Left lung (tissue), 10 donors: ENCODE results near the gene KAT7. TPM values are rescaled to one million over a fixed set of nuclear protein-coding genes. Genes with fewer than 3 reads are reported as not detected.

Source experiments
- ATAC-seq: fragments of 200-7000 bp; cut with Tn5 transposase; one replicate; pipeline ENCODE4 v1.9.1; 2020; ENCODE audit warnings: moderate library complexity
- DNase-seq, 4 donors: peaks; one replicate each; pipeline ENCODE4 v3.0.0-alpha.2; 2013 to 2020
- H3K27ac ChIP-seq, 2 donors: fragments of 200-600 bp; sonication (generic) in 1 of 2; one replicate each; pipeline versions ENCODE4 v1.5.0 to v1.8.0; 2020 to 2021
- H3K27me3 ChIP-seq, 2 donors: fragments of 200-600 bp; sonication (generic) in 1 of 2; one replicate each; pipeline versions ENCODE4 v1.5.0 to v1.8.0; 2020 to 2021
- H3K36me3 ChIP-seq, 2 donors: fragments of 200-600 bp; sonication (generic) in 1 of 2; one replicate each; pipeline versions ENCODE4 v1.5.0 to v1.8.0; 2020 to 2021
- H3K4me1 ChIP-seq, 2 donors: fragments of 200-600 bp; one replicate each; pipeline ENCODE4 v1.8.0; 2021
- H3K4me3 ChIP-seq, 2 donors: fragments of 200-600 bp; sonication (generic) in 1 of 2; one replicate each; pipeline versions ENCODE4 v1.5.0 to v1.8.0; 2020 to 2021; ENCODE audit warnings: mild to moderate bottlenecking in 1 of 2
- H3K9me3 ChIP-seq, 2 donors: fragments of 200-600 bp; sonication (generic) in 1 of 2; one replicate each; pipeline versions ENCODE4 v1.5.0 to v1.8.0; 2020 to 2021
- intact Hi-C, 2 donors: fragments of 100-400 bp; cut with DNase I; formaldehyde crosslinking; loops; one replicate each; pipeline versions ENCODE4 v1.11.2 to v1.14.2; 2022
- polyA plus RNA-seq, 6 donors: library from polyadenylated mRNA; unstranded; fragments of 120-200 nt; gene quantifications; one replicate each; pipeline ENCODE4 v1.2.1, GENCODE V29; 2013; ENCODE audit not compliant: insufficient read length in 6 of 6
- total RNA-seq, 2 donors: library from RNA; stranded (reverse); fragmentation: NEBNext Ultra II Directional; extraction: Animal tissue kit (Norgen Biotek cat#: 25700); gene quantifications; one replicate each; pipeline ENCODE4 v1.2.1, GENCODE V29; 2021
- TF ChIP-seq, protein P1 (sequence below), 2 donors: fragments of 200-600 bp; sonication (generic) in 1 of 2; IDR thresholded peaks; one replicate each; pipeline versions ENCODE4 v1.5.0 to v1.8.0; 2021; ENCODE audit warnings: antibody characterized with exemption in 2 of 2
- donor health status: DM: no; HTN: yes; CAD: no.
- donor health status: DM: no; HTN: no; CAD: no.

KAT7 gene
- total and polyA plus RNA-seq, 8 donors: 44.1 to 56.7 (median 51.5) TPM

DNA sequence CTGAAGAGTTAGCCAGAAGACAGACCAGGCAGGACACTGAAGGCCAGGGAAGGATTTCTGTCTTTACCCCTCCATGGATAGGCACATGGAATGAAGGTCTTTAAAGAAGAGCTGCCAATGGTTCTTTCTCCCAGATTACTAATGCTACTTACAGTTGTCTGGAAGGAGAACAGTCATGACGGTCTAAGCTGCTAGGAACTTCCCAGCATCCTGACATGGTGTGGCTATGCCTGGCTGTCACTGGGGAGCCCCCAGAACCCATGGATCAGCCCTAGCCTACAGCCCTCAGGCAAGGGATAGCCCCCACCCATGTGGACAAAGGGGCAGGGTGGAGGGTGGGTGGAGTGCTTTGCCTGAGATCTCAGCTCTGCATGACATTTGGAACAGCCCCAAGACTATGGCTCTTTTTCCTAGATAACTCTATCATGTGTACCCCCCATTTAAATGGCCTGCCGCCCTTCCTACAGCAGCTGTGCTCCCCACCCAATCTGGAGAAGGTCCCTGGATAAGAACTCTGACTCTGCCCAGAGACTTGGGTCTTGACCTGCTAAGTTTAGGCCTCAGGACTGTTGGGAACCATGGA lies 9.2 kb upstream of the KAT7 start:
- Histone ChIP-seq H3K36me3 (no peaks in the 10 kb centered on the region), H3K4me3 (no peak overlapping the region), H3K27me3 (no peaks in the 10 kb centered on the region), H3K27ac (peak overlapping the region in 1 of 2 donors; percentile 22), H3K4me1 (peaks cover 17 to 19% of the 10 kb centered on the region in 2 donors), H3K9me3 (no peaks in the 10 kb centered on the region)
- ATAC-seq: no peak
- no peak for DNase-seq
- TF ChIP-seq, protein P1, sequence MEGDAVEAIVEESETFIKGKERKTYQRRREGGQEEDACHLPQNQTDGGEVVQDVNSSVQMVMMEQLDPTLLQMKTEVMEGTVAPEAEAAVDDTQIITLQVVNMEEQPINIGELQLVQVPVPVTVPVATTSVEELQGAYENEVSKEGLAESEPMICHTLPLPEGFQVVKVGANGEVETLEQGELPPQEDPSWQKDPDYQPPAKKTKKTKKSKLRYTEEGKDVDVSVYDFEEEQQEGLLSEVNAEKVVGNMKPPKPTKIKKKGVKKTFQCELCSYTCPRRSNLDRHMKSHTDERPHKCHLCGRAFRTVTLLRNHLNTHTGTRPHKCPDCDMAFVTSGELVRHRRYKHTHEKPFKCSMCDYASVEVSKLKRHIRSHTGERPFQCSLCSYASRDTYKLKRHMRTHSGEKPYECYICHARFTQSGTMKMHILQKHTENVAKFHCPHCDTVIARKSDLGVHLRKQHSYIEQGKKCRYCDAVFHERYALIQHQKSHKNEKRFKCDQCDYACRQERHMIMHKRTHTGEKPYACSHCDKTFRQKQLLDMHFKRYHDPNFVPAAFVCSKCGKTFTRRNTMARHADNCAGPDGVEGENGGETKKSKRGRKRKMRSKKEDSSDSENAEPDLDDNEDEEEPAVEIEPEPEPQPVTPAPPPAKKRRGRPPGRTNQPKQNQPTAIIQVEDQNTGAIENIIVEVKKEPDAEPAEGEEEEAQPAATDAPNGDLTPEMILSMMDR (IDR thresholded peaks at IDR 0.05): no peak
- intact Hi-C loops: loop anchor here in 1 of 2 donors (5.0 kb wide), 1 partner anchor 72 kb away; the partner anchor contains the start of gene SLC35B1

- H3K4me3 ChIP-seq: no peak overlapping the region
- H3K9me3 ChIP-seq: no peaks in the 10 kb centered on the region
- DNase-seq (peak in 1 of 4 donors; percentile 71), ATAC-seq (peak; percentile 76)
- TF ChIP-seq, protein P1 (IDR thresholded peaks at IDR 0.05): peak in 1 of 2 donors; percentile 33
- no peaks in the 10 kb centered on the region for H3K27me3 ChIP-seq
- intact Hi-C loops: loop anchor here in 1 of 2 donors (5.0 to 10.0 kb wide), 2 partner anchors 72 to 205 kb away; partner anchors contain the start of genes NXPH3 and SLC35B1
- H3K36me3 ChIP-seq: no peaks in the 10 kb centered on the region
- peak overlapping the region in 1 of 2 donors; percentile 22 for H3K27ac ChIP-seq
- H3K4me1 ChIP-seq: peaks cover 17 to 19% of the 10 kb centered on the region in 2 donors
These were observed 8.7 kb upstream of the KAT7 start for GRCh38 chr17:49779739-49780231.

GRCh38 chr17:49783071-49783715 lies 5.3 kb upstream of the KAT7 start:
- intact Hi-C loops: loop anchor here in 1 of 2 donors (10.0 kb wide), 1 partner anchor 208 kb away; the partner anchor contains the start of gene NXPH3
- no peaks in the 10 kb centered on the region for H3K9me3 ChIP-seq
- H3K4me3 ChIP-seq: no peak overlapping the region
- DNase-seq (peak in 1 of 4 donors; percentile 16), ATAC-seq (no peak)
- no peaks in the 10 kb centered on the region for H3K27me3 ChIP-seq
- peaks cover 5 to 15% of the 10 kb centered on the region in 2 donors for H3K4me1 ChIP-seq
- no peak overlapping the region for H3K27ac ChIP-seq
- TF ChIP-seq, protein P1 (IDR thresholded peaks at IDR 0.05): no peak
- H3K36me3 ChIP-seq: no peaks in the 10 kb centered on the region

GRCh38 chr17:49783791-49784190 lies 4.7 kb upstream of the KAT7 start:
- intact Hi-C loops: loop anchor here in 1 of 2 donors (10.0 kb wide), 1 partner anchor 209 kb away; the partner anchor contains the start of gene NXPH3

More at GRCh38 chr17:49783791-49784190, 4.7 kb upstream of the KAT7 start:
- H3K4me1 ChIP-seq: peaks cover 5 to 15% of the 10 kb centered on the region in 2 donors
- no peak overlapping the region for H3K27ac ChIP-seq
- DNase-seq (no peak), ATAC-seq (no peak)
- H3K9me3 ChIP-seq: no peaks in the 10 kb centered on the region
- no peak overlapping the region for H3K4me3 ChIP-seq
- H3K27me3 ChIP-seq: no peaks in the 10 kb centered on the region
- H3K36me3 ChIP-seq: no peaks in the 10 kb centered on the region
- TF ChIP-seq, protein P1 (IDR thresholded peaks at IDR 0.05): no peak
